HepG2 (cell line): ENCODE results near the gene KRT24. TPM values are rescaled to one million over a fixed set of nuclear protein-coding genes. Genes with fewer than 3 reads are reported as not detected.

Experiments
- ATAC-seq: fragments of 200-7000 bp; cut with Tn5 transposase; 3 replicates; pipeline ENCODE4 v1.9.1; 2020; ENCODE audit warnings: mild to moderate bottlenecking, moderate library complexity
- BruUV-seq: library from RNA; stranded (reverse); fragments of 400-500 nt; replicated peaks from 2 replicates; lab custom pipeline; 2021; lab: Mats Ljungman, UMichigan
- CTCF ChIA-PET: fragments of 300-600 bp; formaldehyde crosslinking; extraction: SDS; loops from one replicate; lab custom pipeline; 2021; ENCODE audit warnings: low total read pairs, inconsistent platforms, low intra/inter-chr PET ratio; lab: Yijun Ruan, JAX
- POLR2A ChIA-PET: fragments of 350-600 bp; sonication (Branson Sonifier 250); formaldehyde crosslinking; loops from one replicate; lab custom pipeline; 2020; ENCODE audit warnings: antibody characterized with exemption, inconsistent platforms; lab: Yijun Ruan, JAX
- DNase-seq: peaks from one replicate; pipeline ENCODE4 v3.0.0-alpha.2; 2015; ENCODE audit warnings: low spot score
- FAIRE-seq: peaks from 3 replicates; lab custom pipeline; 2011; peaks lifted over from hg19 to GRCh38; lab: Jason Lieb, UNC
- H2AFZ ChIP-seq: one replicate; pipeline ENCODE4 v1.6.1; 2011; ENCODE audit warnings: low read length, inconsistent platforms
- H3K27ac ChIP-seq: fragments of 300-600 bp; 3 replicates; pipeline ENCODE4 v1.8.0; 2011; ENCODE audit warnings: mixed run types, mild to moderate bottlenecking, mixed read lengths, low read length, inconsistent platforms; ENCODE audit not compliant: insufficient read depth; ENCODE audit errors: extremely low read length
- H3K27me3 ChIP-seq, 2 experiments: fragments of 200-600 bp in 1 of 2; 2 replicates in 1 of 2; 3 replicates in 1 of 2; pipeline versions ENCODE4 v1.6.0 to v1.8.0; 2011; ENCODE audit warnings: low read length in 2 of 2, mild to moderate bottlenecking in 2 of 2, moderate library complexity in 2 of 2, inconsistent platforms in 1 of 2; ENCODE audit not compliant: insufficient read depth in 2 of 2, control insufficient read depth in 1 of 2
- H3K36me3 ChIP-seq, 2 experiments: fragments of 200-600 bp in 1 of 2; replicated peaks in 1 of 2; 2 replicates in 1 of 2; 3 replicates in 1 of 2; pipeline versions ENCODE4 v1.5.1 to v1.8.0; 2011; ENCODE audit warnings: low read length in 2 of 2, inconsistent platforms in 1 of 2; ENCODE audit not compliant: insufficient read depth in 2 of 2, control insufficient read depth in 1 of 2
- H3K4me1 ChIP-seq: 2 replicates; pipeline ENCODE4 v1.5.1; 2012; ENCODE audit warnings: low read length, inconsistent platforms; ENCODE audit not compliant: insufficient read depth
- H3K4me2 ChIP-seq: 2 replicates; pipeline ENCODE4 v1.6.0; 2011; ENCODE audit warnings: low read depth, low read length, inconsistent platforms
- H3K4me3 ChIP-seq, 3 experiments: fragments of 200-600 bp in 1 of 3; sonication (generic), shearing (Covaris generic) in 1 of 3; replicated peaks in 1 of 3; 2 replicates each; pipeline ENCODE4 v1.5.1; 2011 to 2016; ENCODE audit warnings: low read length in 3 of 3, inconsistent platforms in 2 of 3, low read depth in 2 of 3, mild to moderate bottlenecking in 2 of 3, control low read depth in 1 of 3, mixed read lengths in 1 of 3; ENCODE audit not compliant: insufficient read depth in 1 of 3
- H3K79me2 ChIP-seq: one replicate; pipeline ENCODE4 v1.6.1; 2011; ENCODE audit warnings: low read length, inconsistent platforms; ENCODE audit not compliant: insufficient read depth
- H3K9ac ChIP-seq: 2 replicates; pipeline ENCODE4 v1.6.0; 2011; ENCODE audit warnings: mild to moderate bottlenecking, low read depth, low read length, inconsistent platforms; ENCODE audit not compliant: insufficient read depth
- H3K9me3 ChIP-seq: 2 replicates; pipeline ENCODE4 v1.5.1; 2012; ENCODE audit warnings: mild to moderate bottlenecking, low read length
- H4K20me1 ChIP-seq: 2 replicates; pipeline ENCODE4 v1.6.0; 2011; ENCODE audit warnings: inconsistent platforms, mild to moderate bottlenecking, low read length, moderate library complexity; ENCODE audit not compliant: insufficient read depth
- GTF3A ChIP-seq: sonication (generic); formaldehyde crosslinking; conservative IDR thresholded peaks from 2 replicates; pipeline ENCODE4 v1.4.0; 2020; ENCODE audit warnings: mild to moderate bottlenecking, missing genetic modification reagents
- MIER2 ChIP-seq: IDR thresholded peaks from 2 replicates; pipeline ENCODE4 v1.6.1; 2016; ENCODE audit warnings: missing biosample characterization, missing genetic modification reagents
- SALL2 ChIP-seq: sonication (generic); formaldehyde crosslinking; IDR thresholded peaks from 2 replicates; pipeline ENCODE4 v1.8.1; 2023; ENCODE audit warnings: mild to moderate bottlenecking, missing genetic modification reagents, inconsistent platforms
- SOX6 ChIP-seq, 2 experiments: fragments of 450-650 bp in 1 of 2; sonication (generic) in 1 of 2; formaldehyde crosslinking in 1 of 2; IDR thresholded peaks; 2 replicates each; pipeline versions ENCODE4 v1.4.0 to v1.6.1; 2017 to 2020; ENCODE audit warnings: antibody characterized with exemption in 1 of 2, mild to moderate bottlenecking in 1 of 2, missing genetic modification reagents in 1 of 2
- ZBTB7B ChIP-seq: sonication (generic); formaldehyde crosslinking; IDR thresholded peaks from 2 replicates; pipeline ENCODE4 v1.4.0; 2020; ENCODE audit warnings: missing genetic modification reagents
- ZNF629 ChIP-seq: sonication (generic); formaldehyde crosslinking; conservative IDR thresholded peaks from 2 replicates; pipeline ENCODE4 v1.5.0; 2020; ENCODE audit warnings: missing genetic modification reagents
- WGBS: methylation state at CpG from one replicate; pipeline ENCODE4 v1.1.6; 2017; ENCODE audit warnings: low lambda C conversion rate; 5-methylcytosine and 5-hydroxymethylcytosine counted together
- in situ Hi-C: cut with HindIII; loops from 2 replicates; pipeline ENCODE4 v1.10.0; 2017; ENCODE audit warnings: low pct_unique_long_range_greater_than_20kb; ENCODE audit not compliant: extremely low pct_ligation_motif_present
- intact Hi-C: fragments of 100-400 bp; cut with micrococcal nuclease; formaldehyde crosslinking; loops from one replicate; pipeline ENCODE4 v1.10.0; 2022; ENCODE audit not compliant: unreplicated experiment
- polyA plus RNA-seq, 8 experiments: library from polyadenylated mRNA; depleted of rRNA in 3 of 8; stranded (reverse) in 7 of 8; unstranded in 1 of 8; fragments of >200 nt; fragmentation: Illumina TruSeq in 4 of 8; extraction: Trizol in 4 of 8; gene quantifications; 2 replicates each; pipeline versions ENCODE4 v1.2.1 to v1.2.3, GENCODE V29; 2011 to 2016; ENCODE audit warnings: low read depth in 4 of 8, missing spikeins in 1 of 8, mixed read lengths in 1 of 8; ENCODE audit not compliant: insufficient read depth in 1 of 8
- total RNA-seq, 5 experiments: library from RNA; depleted of rRNA; stranded (reverse); fragments of >200 nt; fragmentation: Illumina TruSeq; extraction: Trizol; gene quantifications; 2 replicates each; pipeline ENCODE4 v1.2.3, GENCODE V29; 2016; ENCODE audit warnings: low read depth in 1 of 5

The KRT24 gene
- total and polyA plus RNA-seq, 2 of the 13 experiments (the other 11 are each of a cell fraction or from before 2014, with no cell fraction given), result not detected

- H3K9ac ChIP-seq, result no peak overlapping the region
- no peaks in the 10 kb centered on the region for H3K36me3 ChIP-seq
- no peaks in the 10 kb centered on the region for H3K79me2 ChIP-seq
- H3K4me3 ChIP-seq, result no peak overlapping the region
- ATAC-seq (no peak), DNase-seq (no peak), FAIRE-seq (no peak)
- ChIA-PET POLR2A (no interaction called here), CTCF (no interaction called here)
- H2AFZ ChIP-seq, result no peak overlapping the region
- no peaks in the 10 kb centered on the region for H3K9me3 ChIP-seq
- H3K27ac ChIP-seq, result no peak overlapping the region
- H4K20me1 ChIP-seq, result no peaks in the 10 kb centered on the region
- H3K4me2 ChIP-seq, result no peak overlapping the region
- BruUV-seq, result no TSS peak
- H3K4me1 ChIP-seq, result no peaks in the 10 kb centered on the region
- in situ Hi-C loops, result no loop called here
- intact Hi-C loops, result no loop called here
- H3K27me3 ChIP-seq, result peaks cover 0 to 6% of the 10 kb centered on the region in 2 experiments; a peak in 3 of 5 replicates
- TF ChIP-seq MIER2 (CRISPR knock-in tag) (no peak), ZBTB7B (CRISPR knock-in tag) (no peak), ZNF629 (CRISPR knock-in tag) (peak; percentile 77), GTF3A (CRISPR knock-in tag) (no peak), SOX6 (IDR thresholded peaks at IDR 0.05) (no peak), SOX6 (CRISPR knock-in tag; IDR thresholded peaks at IDR 0.05) (no peak)
Measured at GRCh38 chr17:40658396-40658795, 45.2 kb downstream of the KRT24 start.

DNA sequence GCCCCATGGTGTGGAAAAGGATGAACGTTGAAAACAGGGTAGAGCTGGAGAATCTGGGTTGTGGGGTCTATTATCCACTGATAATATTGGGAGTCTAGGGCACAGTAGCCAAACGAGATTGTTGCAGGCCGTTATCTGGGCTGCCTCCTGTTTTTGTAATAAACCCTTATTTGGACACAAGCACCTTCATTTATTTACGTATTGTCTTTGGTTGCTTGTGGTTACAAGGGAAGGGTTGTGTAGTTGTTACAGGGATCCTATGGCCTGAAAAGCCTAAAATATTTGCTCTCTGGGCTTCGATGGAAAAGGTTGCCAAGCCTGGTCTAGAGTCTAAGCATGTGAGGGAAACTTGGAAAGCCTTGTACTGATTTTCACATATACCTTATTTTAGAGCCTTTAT lies 51.6 kb downstream of the KRT24 start:
- TF ChIP-seq SALL2, result no peak
- ChIA-PET POLR2A (no interaction called here), CTCF (no interaction called here)
- no peak overlapping the region for H2AFZ ChIP-seq
- H3K9me3 ChIP-seq, result no peaks in the 10 kb centered on the region
- no TSS peak for BruUV-seq
- peaks cover 0 to 4% of the 10 kb centered on the region in 2 experiments; a peak in 2 of 5 replicates for H3K27me3 ChIP-seq
- intact Hi-C loops (no loop called here), in situ Hi-C loops (no loop called here)
- WGBS, result 18% methylated on average over 5 of the region's 5 CpGs
- ATAC-seq (no peak), DNase-seq (no peak), FAIRE-seq (peak; percentile 18)
- H4K20me1 ChIP-seq, result no peaks in the 10 kb centered on the region
- H3K27ac ChIP-seq, result no peak overlapping the region
- H3K4me2 ChIP-seq, result no peak overlapping the region
- H3K9ac ChIP-seq, result no peak overlapping the region
- no peaks in the 10 kb centered on the region for H3K36me3 ChIP-seq
- no peak overlapping the region for H3K4me3 ChIP-seq
- H3K4me1 ChIP-seq, result peaks cover 8% of the 10 kb centered on the region
- peaks cover 9% of the 10 kb centered on the region for H3K79me2 ChIP-seq
